Kidney epithelial cell (primary cell): ENCODE results near the gene GATA1. TPM values are rescaled to one million over a fixed set of nuclear protein-coding genes. Genes with fewer than 3 reads are reported as not detected.

Experiments
- DNase-seq: peaks from one replicate; pipeline ENCODE4 v3.0.0-alpha.2; 2010; ENCODE audit warnings: low read depth
- H3K27me3 ChIP-seq: 2 replicates; pipeline ENCODE4 v1.6.0; 2011; ENCODE audit warnings: low read length; ENCODE audit not compliant: control insufficient read depth, insufficient read depth
- H3K36me3 ChIP-seq: 2 replicates; pipeline ENCODE4 v1.5.1; 2011; ENCODE audit warnings: low read length; ENCODE audit not compliant: control insufficient read depth, insufficient read depth
- H3K4me3 ChIP-seq: 2 replicates; pipeline ENCODE4 v1.5.1; 2011; ENCODE audit warnings: low read depth, mild to moderate bottlenecking, control low read depth, low read length
- total RNA-seq: library from RNA; depleted of rRNA; stranded (reverse); fragments of >200 nt; gene quantifications from 2 replicates; pipeline ENCODE4 v1.2.3, GENCODE V29; 2015
- TF ChIP-seq, protein P1 (sequence below): IDR thresholded peaks from 2 replicates; pipeline ENCODE4 v1.5.1; 2011; ENCODE audit warnings: mild to moderate bottlenecking, moderate library complexity, low read length, control low read depth, inconsistent platforms; ENCODE audit not compliant: insufficient read depth, poor library complexity, severe bottlenecking

Gene GATA1
- total RNA-seq, 1 donor from 2014 or later, result not detected

- TF ChIP-seq, protein P1, sequence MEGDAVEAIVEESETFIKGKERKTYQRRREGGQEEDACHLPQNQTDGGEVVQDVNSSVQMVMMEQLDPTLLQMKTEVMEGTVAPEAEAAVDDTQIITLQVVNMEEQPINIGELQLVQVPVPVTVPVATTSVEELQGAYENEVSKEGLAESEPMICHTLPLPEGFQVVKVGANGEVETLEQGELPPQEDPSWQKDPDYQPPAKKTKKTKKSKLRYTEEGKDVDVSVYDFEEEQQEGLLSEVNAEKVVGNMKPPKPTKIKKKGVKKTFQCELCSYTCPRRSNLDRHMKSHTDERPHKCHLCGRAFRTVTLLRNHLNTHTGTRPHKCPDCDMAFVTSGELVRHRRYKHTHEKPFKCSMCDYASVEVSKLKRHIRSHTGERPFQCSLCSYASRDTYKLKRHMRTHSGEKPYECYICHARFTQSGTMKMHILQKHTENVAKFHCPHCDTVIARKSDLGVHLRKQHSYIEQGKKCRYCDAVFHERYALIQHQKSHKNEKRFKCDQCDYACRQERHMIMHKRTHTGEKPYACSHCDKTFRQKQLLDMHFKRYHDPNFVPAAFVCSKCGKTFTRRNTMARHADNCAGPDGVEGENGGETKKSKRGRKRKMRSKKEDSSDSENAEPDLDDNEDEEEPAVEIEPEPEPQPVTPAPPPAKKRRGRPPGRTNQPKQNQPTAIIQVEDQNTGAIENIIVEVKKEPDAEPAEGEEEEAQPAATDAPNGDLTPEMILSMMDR, result no peak
- DNase-seq, result no peak
- H3K36me3 ChIP-seq, result no peaks in the 10 kb centered on the region
These were observed 11.9 kb downstream of the GATA1 start for GRCh38 chrX:48798318-48798717.

GRCh38 chrX:48800574-48801279 is 14.3 kb downstream of the GATA1 start:
- peak overlapping the region; percentile 64 for H3K4me3 ChIP-seq
- H3K36me3 ChIP-seq, result no peaks in the 10 kb centered on the region
- DNase-seq, result no peak
- H3K27me3 ChIP-seq, result no peaks in the 10 kb centered on the region
- TF ChIP-seq, protein P1, result no peak

More at GRCh38 chrX:48798318-48798717, 11.9 kb downstream of the GATA1 start:
- Histone ChIP-seq H3K27me3 (no peaks in the 10 kb centered on the region), H3K4me3 (no peak overlapping the region)

DNA sequence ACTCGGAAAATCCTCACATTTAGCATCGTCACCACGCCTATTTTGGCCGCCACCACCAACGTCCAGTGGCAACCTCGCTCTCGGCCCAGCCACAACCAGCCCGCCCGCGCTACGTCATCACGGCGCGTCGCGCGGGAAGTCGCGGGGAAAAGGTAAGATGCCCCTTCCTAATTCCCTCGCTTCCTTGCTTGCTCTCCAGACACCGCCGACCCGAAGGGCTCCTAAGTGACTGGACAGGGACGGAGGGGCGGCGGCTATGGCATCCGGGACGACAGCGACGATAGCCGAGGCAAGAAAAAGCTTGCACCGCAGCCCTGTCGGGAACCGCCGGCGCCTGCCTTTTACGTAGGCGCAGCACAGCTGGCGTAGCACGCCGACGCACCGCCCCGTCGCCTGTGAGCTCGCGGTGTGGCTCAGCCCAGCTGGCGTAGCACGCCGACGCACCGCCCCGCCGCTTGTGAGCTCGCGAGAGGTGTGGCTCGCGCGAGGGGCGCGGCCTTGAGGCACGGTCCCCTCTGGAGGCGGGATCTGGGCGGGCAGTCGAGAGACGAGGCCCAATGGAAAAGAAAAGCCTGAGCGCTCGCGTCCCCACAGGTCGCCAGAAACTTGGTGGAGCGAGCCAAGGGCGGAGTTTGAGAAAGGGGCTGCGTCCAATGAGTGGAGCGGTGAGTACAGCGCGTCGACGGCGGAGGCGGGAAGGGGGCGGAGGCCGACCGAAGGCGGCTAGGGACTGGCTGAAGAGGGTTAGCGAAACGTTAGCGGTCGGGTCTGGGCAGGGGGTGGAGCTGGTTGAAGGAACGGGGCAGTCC is 15.1 kb downstream of the GATA1 start, which contains the start of gene HDAC6:
HDAC6 (plus strand) TSS at position 788 of the 809 bp plus-strand sequence. CDS start 626 bp downstream, outside the sequence.
- DNase-seq, result peak; percentile 90
- Histone ChIP-seq H3K4me3 (peak within 1 kb of the TSS; percentile 75), H3K36me3 (no peaks in the 10 kb centered on the region), H3K27me3 (no peaks in the 10 kb centered on the region)
- TF ChIP-seq, protein P1, result no peak

- DNase-seq, result peak; percentile 47
- Histone ChIP-seq H3K4me3 (peak overlapping the region; percentile 75), H3K36me3 (no peaks in the 10 kb centered on the region), H3K27me3 (no peaks in the 10 kb centered on the region)
- TF ChIP-seq, protein P1, result no peak
These were observed 15.9 kb downstream of the GATA1 start for GRCh38 chrX:48802089-48802904.

GRCh38 chrX:48802905-48803200 is 16.5 kb downstream of the GATA1 start:
- Histone ChIP-seq H3K4me3 (peak overlapping the region; percentile 75), H3K27me3 (no peaks in the 10 kb centered on the region), H3K36me3 (no peaks in the 10 kb centered on the region)
- no peak for DNase-seq
- TF ChIP-seq, protein P1, result no peak
